GM12878 (cell line): Measurements from ENCODE around the gene ZNF618.

Source experiments
- EP300 ChIP-seq, 2 experiments: fragments of 150-350 bp in 1 of 2; IDR thresholded peaks; 2 replicates each; pipeline ENCODE4 v1.6.1; 2011 to 2012; ENCODE audit warnings: low read depth in 2 of 2, low read length in 2 of 2, borderline replicate concordance in 1 of 2, improper control_type of control experiment in 1 of 2, inconsistent platforms in 1 of 2; ENCODE audit not compliant: control insufficient read depth in 1 of 2
- GABPA ChIP-seq: IDR thresholded peaks from 2 replicates; pipeline ENCODE4 v1.6.1; 2014; ENCODE audit warnings: antibody characterized with exemption, low read depth, mild to moderate bottlenecking, inconsistent platforms
- POLR2AphosphoS5 ChIP-seq: IDR thresholded peaks from 2 replicates; pipeline ENCODE4 v1.6.1; 2011; ENCODE audit warnings: mild to moderate bottlenecking, low read length, inconsistent platforms
- STAT3 ChIP-seq: IDR thresholded peaks from 2 replicates; pipeline ENCODE4 v1.6.1; 2011; ENCODE audit warnings: low read depth, low read length, improper control_type of control experiment
- YY1 ChIP-seq: IDR thresholded peaks from 2 replicates; pipeline ENCODE4 v1.6.1; 2011; ENCODE audit warnings: low read depth, mild to moderate bottlenecking, low read length
- TF ChIP-seq, protein P1 (sequence below), 3 experiments: IDR thresholded peaks in 2 of 3; conservative IDR thresholded peaks in 1 of 3; 2 replicates each; pipeline ENCODE4 v1.5.1; 2011; ENCODE audit warnings: low read depth in 3 of 3, low read length in 3 of 3, mild to moderate bottlenecking in 3 of 3, control low read depth in 2 of 3, moderate library complexity in 2 of 3, inconsistent platforms in 1 of 3, mixed read lengths in 1 of 3; ENCODE audit not compliant: control insufficient read depth in 2 of 3, insufficient read depth in 1 of 3; ENCODE audit errors: extremely low read depth in 1 of 3
- TF ChIP-seq, protein P2 (sequence below): fragments of 450-650 bp; IDR thresholded peaks from 2 replicates; pipeline ENCODE4 v1.6.1; 2017; ENCODE audit warnings: mild to moderate bottlenecking

DNA sequence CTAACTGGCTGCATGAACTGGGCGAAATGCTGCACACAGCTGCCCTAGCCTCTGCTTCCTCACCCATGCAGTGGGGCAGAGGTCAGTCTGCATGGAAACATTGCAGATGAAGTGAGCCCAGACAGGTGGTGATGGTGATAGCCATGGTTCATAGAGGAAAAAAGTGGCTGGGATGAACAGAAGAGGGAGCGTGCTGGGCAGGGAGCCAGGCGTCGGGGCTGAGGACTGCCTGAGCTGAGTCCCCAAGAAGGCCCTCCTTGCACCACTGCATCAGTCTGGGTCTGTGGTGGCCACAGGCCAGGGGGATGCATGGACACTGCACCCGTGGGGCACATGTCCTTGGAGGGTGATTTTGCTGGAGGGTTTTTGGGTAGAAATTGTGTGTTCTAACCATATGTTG, 121.5 kb downstream of the ZNF618 start:
- TF ChIP-seq, protein P1, sequence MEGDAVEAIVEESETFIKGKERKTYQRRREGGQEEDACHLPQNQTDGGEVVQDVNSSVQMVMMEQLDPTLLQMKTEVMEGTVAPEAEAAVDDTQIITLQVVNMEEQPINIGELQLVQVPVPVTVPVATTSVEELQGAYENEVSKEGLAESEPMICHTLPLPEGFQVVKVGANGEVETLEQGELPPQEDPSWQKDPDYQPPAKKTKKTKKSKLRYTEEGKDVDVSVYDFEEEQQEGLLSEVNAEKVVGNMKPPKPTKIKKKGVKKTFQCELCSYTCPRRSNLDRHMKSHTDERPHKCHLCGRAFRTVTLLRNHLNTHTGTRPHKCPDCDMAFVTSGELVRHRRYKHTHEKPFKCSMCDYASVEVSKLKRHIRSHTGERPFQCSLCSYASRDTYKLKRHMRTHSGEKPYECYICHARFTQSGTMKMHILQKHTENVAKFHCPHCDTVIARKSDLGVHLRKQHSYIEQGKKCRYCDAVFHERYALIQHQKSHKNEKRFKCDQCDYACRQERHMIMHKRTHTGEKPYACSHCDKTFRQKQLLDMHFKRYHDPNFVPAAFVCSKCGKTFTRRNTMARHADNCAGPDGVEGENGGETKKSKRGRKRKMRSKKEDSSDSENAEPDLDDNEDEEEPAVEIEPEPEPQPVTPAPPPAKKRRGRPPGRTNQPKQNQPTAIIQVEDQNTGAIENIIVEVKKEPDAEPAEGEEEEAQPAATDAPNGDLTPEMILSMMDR (IDR thresholded peaks at IDR 0.05 in 2 of 3, conservative IDR thresholded peaks at IDR 0.05 in 1 of 3; ENCODE audit: control insufficient read depth in 2 of 3, extremely low read depth in 1 of 3, insufficient read depth in 1 of 3, low read depth in 3 of 3, low read length in 3 of 3): no peak
- TF ChIP-seq EP300 (IDR thresholded peaks at IDR 0.05; ENCODE audit: borderline replicate concordance in 1 of 2, control insufficient read depth in 1 of 2, low read depth in 2 of 2, low read length in 2 of 2) (no peak), STAT3 (no peak), YY1 (no peak), POLR2AphosphoS5 (no peak), GABPA (no peak)
- TF ChIP-seq, protein P2, sequence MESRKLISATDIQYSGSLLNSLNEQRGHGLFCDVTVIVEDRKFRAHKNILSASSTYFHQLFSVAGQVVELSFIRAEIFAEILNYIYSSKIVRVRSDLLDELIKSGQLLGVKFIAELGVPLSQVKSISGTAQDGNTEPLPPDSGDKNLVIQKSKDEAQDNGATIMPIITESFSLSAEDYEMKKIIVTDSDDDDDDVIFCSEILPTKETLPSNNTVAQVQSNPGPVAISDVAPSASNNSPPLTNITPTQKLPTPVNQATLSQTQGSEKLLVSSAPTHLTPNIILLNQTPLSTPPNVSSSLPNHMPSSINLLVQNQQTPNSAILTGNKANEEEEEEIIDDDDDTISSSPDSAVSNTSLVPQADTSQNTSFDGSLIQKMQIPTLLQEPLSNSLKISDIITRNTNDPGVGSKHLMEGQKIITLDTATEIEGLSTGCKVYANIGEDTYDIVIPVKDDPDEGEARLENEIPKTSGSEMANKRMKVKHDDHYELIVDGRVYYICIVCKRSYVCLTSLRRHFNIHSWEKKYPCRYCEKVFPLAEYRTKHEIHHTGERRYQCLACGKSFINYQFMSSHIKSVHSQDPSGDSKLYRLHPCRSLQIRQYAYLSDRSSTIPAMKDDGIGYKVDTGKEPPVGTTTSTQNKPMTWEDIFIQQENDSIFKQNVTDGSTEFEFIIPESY: no peak
